ENCODE data around the gene TBX10.

DNA sequence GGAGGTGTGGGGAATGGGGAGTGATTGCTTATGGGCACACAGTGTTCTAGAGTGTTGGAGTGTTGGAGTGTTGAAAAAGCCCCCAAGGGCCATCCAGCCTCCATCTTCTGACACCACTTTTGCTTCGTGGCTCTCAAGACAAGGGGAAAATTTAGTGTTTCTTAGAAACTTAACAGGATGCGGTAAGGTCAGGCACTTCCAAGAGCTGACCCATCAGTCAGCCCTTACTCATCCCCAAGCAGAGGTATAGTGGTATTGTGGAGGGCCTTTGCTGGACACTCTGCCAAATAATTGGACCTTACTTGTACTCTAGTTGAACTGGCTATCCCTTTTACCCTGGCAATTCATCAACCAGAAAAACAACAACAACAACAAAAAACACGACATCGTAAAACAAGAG is 49.6 kb upstream of the TBX10 start:
- TF ChIP-seq EZH2 (optimal IDR thresholded peaks at IDR 0.05; ENCODE audit: low read depth, low read length): no peak
- TF ChIP-seq, protein P1, sequence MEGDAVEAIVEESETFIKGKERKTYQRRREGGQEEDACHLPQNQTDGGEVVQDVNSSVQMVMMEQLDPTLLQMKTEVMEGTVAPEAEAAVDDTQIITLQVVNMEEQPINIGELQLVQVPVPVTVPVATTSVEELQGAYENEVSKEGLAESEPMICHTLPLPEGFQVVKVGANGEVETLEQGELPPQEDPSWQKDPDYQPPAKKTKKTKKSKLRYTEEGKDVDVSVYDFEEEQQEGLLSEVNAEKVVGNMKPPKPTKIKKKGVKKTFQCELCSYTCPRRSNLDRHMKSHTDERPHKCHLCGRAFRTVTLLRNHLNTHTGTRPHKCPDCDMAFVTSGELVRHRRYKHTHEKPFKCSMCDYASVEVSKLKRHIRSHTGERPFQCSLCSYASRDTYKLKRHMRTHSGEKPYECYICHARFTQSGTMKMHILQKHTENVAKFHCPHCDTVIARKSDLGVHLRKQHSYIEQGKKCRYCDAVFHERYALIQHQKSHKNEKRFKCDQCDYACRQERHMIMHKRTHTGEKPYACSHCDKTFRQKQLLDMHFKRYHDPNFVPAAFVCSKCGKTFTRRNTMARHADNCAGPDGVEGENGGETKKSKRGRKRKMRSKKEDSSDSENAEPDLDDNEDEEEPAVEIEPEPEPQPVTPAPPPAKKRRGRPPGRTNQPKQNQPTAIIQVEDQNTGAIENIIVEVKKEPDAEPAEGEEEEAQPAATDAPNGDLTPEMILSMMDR (IDR thresholded peaks at IDR 0.05; ENCODE audit: low read length): no peak
